HL-60 (cell line): ENCODE measurements around the gene KLHDC2.

Experiments
- CTCF ChIP-seq: IDR thresholded peaks from one replicate; pipeline ENCODE4 v1.5.1; 2011; ENCODE audit warnings: low read length, control low read depth, inconsistent platforms; ENCODE audit not compliant: insufficient read depth
- GABPA ChIP-seq: IDR thresholded peaks from 2 replicates; pipeline ENCODE4 v1.6.1; 2012; ENCODE audit warnings: low read depth
- POLR2AphosphoS5 ChIP-seq: IDR thresholded peaks from 2 replicates; pipeline ENCODE4 v1.6.1; 2012; ENCODE audit warnings: low read depth
- REST ChIP-seq: IDR thresholded peaks from 2 replicates; pipeline ENCODE4 v1.6.1; 2012; ENCODE audit warnings: low read depth; ENCODE audit not compliant: insufficient replicate concordance
- SPI1 ChIP-seq: IDR thresholded peaks from 2 replicates; pipeline ENCODE4 v1.6.1; 2012; ENCODE audit warnings: low read depth, mild to moderate bottlenecking, borderline replicate concordance

GRCh38 chr14:49766839-49767238 is 1.1 kb upstream of the KLHDC2 start:
- TF ChIP-seq CTCF (no peak), REST (no peak), GABPA (no peak), POLR2AphosphoS5 (no peak), SPI1 (no peak)
